Placental pericyte (primary cell): Measurements from ENCODE around the gene ZNF701. TPM values are rescaled to one million over a fixed set of nuclear protein-coding genes. Genes with fewer than 3 reads are reported as not detected.

Experiments
- small RNA-seq: library from RNA; depleted of rRNA; stranded (forward); fragments of <200 nt; gene quantifications from one replicate; pipeline ENCODE3, GENCODE V24; 2012; ENCODE audit warnings: low replicate concordance
- total RNA-seq: library from RNA; depleted of rRNA; stranded (reverse); fragments of >200 nt; gene quantifications from 2 replicates; pipeline ENCODE4 v1.2.3, GENCODE V29; 2012

Gene ZNF701
- total RNA-seq, result 9.2 and 14.3 TPM in 2 replicates

GRCh38 chr19:52570000-52570861 is at the start of gene ZNF701:
ZNF701 (plus strand) TSS chr19:52570287; CDS start chr19:52574148, 3,861 bp downstream.

GRCh38 chr19:52527134-52527955 is 42.7 kb upstream of the ZNF701 start, which contains the start of gene ZNF808:
ZNF808 (plus strand) TSS chr19:52527668; CDS start chr19:52543285, 15,617 bp downstream.

Small RNA genes within 50 kb of the gene (small RNA-seq; reads per million reads assigned to genes)
- gene RPL39P34, result not detected

Other genes starting within 250 kb of the ZNF701 start
- 1.1 and 2.0 TPM in 2 replicates for gene ZNF610, start 234.0 kb upstream of the ZNF701 start, total RNA-seq
- 18.2 and 24.6 TPM in 2 replicates for gene ZNF880, start 200.4 kb upstream of the ZNF701 start, total RNA-seq
- 14.3 and 29.3 TPM in 2 replicates for gene ZNF528, start 172.4 kb upstream of the ZNF701 start, total RNA-seq
- 0.44 and 0.57 TPM in 2 replicates for gene ZNF534, start 141.1 kb upstream of the ZNF701 start, total RNA-seq
- gene ZNF578, start 116.7 kb upstream of the ZNF701 start, total RNA-seq, result 3.6 and 4.2 TPM in 2 replicates
- 12.9 and 20.6 TPM in 2 replicates for gene ZNF808, start 42.6 kb upstream of the ZNF701 start, total RNA-seq
- gene ZNF83, start 68.1 kb downstream of the ZNF701 start, total RNA-seq, result 23.9 and 39.9 TPM in 2 replicates
- 7.4 and 16.2 TPM in 2 replicates for gene ZNF611, start 164.8 kb downstream of the ZNF701 start, total RNA-seq
- gene ZNF600, start 216.5 kb downstream of the ZNF701 start, total RNA-seq, result 6.1 and 7.0 TPM in 2 replicates